ENCODE measurements around the gene RBPJL. TPM values are rescaled to one million over a fixed set of nuclear protein-coding genes. Genes with fewer than 3 reads are reported as not detected.
A peak's percentile ranks its signal among the peaks of the same experiment; 100 is the strongest.

The RBPJL gene
- total and polyA plus RNA-seq, 2 of the 13 experiments (the other 11 are each of a cell fraction or from before 2014, with no cell fraction given) = not detected

GRCh38 chr20:45363611-45364492 lies 57.2 kb downstream of the RBPJL start (continued):
- no peak for TF ChIP-seq ZHX2 (IDR thresholded peaks at IDR 0.05; ENCODE audit: low read depth)
- TF ChIP-seq ZHX2 (CRISPR knock-in tag; IDR thresholded peaks at IDR 0.05; ENCODE audit: borderline replicate concordance) = 0 out of 2 replicates have a peak, but pooled peaks have one; percentile 6
- TF ChIP-seq ZBTB7B (CRISPR knock-in tag; IDR thresholded peaks at IDR 0.05) = no peak
- no peak for TF ChIP-seq ZNF703 (CRISPR knock-in tag; IDR thresholded peaks at IDR 0.05; ENCODE audit: borderline replicate concordance)
- no peak for TF ChIP-seq CEBPB (IDR thresholded peaks at IDR 0.05; ENCODE audit: borderline replicate concordance, low read depth, low read length)
- no peak for TF ChIP-seq YY1 (IDR thresholded peaks at IDR 0.05; ENCODE audit: insufficient read depth, insufficient replicate concordance, low read depth, low read length)
- 0 out of 2 replicates have a peak, but pooled peaks have one; percentile 11 for TF ChIP-seq ZFP91 (CRISPR knock-in tag; IDR thresholded peaks at IDR 0.05; ENCODE audit: borderline replicate concordance)
- TF ChIP-seq ZNF512 (CRISPR knock-in tag; IDR thresholded peaks at IDR 0.05) = no peak
- TF ChIP-seq TERF1 (CRISPR knock-in tag; IDR thresholded peaks at IDR 0.05) = no peak
- TF ChIP-seq MBD4 (IDR thresholded peaks at IDR 0.05; ENCODE audit: borderline replicate concordance, low read length) = no peak

All from HepG2 (cell line).